B cell (primary cell): ENCODE measurements around the gene WRAP73. TPM values are rescaled to one million over a fixed set of nuclear protein-coding genes. Genes with fewer than 3 reads are reported as not detected.

Experiments used
- ATAC-seq: fragments of 200-7000 bp; cut with Tn5 transposase; one replicate; pipeline ENCODE4 v1.10.0; 2021; ENCODE audit warnings: low read depth, mild to moderate bottlenecking, moderate number of reproducible peaks, moderate library complexity
- CTCF ChIA-PET: fragments of 350-600 bp; sonication (Branson Sonifier 250); formaldehyde crosslinking; loops from one replicate; lab custom pipeline; 2021; ENCODE audit warnings: antibody characterized with exemption, inconsistent platforms; lab: Charles Lee
- POLR2A ChIA-PET: fragments of 350-600 bp; sonication (Branson Sonifier 250); formaldehyde crosslinking; loops from one replicate; lab custom pipeline; 2021; ENCODE audit warnings: antibody characterized with exemption; lab: Charles Lee
- DNase-seq: peaks from one replicate; pipeline ENCODE4 v3.0.0; 2013
- H2AFZ ChIP-seq: 2 replicates; pipeline ENCODE4 v1.6.1; 2012; ENCODE audit warnings: mild to moderate bottlenecking, low read depth, low read length; ENCODE audit not compliant: insufficient read depth, poor library complexity, severe bottlenecking
- H3K27ac ChIP-seq, 2 donors: 1 replicate in 1 of 2; 2 replicates in 1 of 2; pipeline ENCODE4 v1.5.1; 2012 to 2013; ENCODE audit warnings: low read length in 2 of 2, mild to moderate bottlenecking in 2 of 2, moderate library complexity in 1 of 2
- H3K27me3 ChIP-seq, 4 experiments: fragments of 200-600 bp in 1 of 4; sonication (generic) in 1 of 4; replicated peaks in 1 of 4; 1 replicate in 2 of 4; 2 replicates in 2 of 4; pipeline versions ENCODE4 v1.6.1 to v1.7.0; 2013 to 2016; ENCODE audit warnings: low read length in 3 of 4, mild to moderate bottlenecking in 2 of 4, mixed read lengths in 1 of 4, moderate library complexity in 1 of 4; ENCODE audit not compliant: insufficient read depth in 4 of 4, control insufficient read depth in 3 of 4; ENCODE audit errors: control extremely low read depth in 1 of 4
- H3K36me3 ChIP-seq, 2 experiments: replicated peaks in 1 of 2; 1 replicate in 1 of 2; 2 replicates in 1 of 2; pipeline versions ENCODE4 v1.6.1 to v1.7.1; 2013; ENCODE audit warnings: low read length in 1 of 2; ENCODE audit not compliant: insufficient read depth in 2 of 2, control insufficient read depth in 1 of 2; ENCODE audit errors: control extremely low read depth in 1 of 2, extremely low read depth in 1 of 2
- H3K4me1 ChIP-seq, 2 donors: fragments of 200-600 bp in 1 of 2; sonication (generic) in 1 of 2; 1 replicate in 1 of 2; 2 replicates in 1 of 2; pipeline versions ENCODE4 v1.5.1 to v1.6.1; 2013 to 2017; ENCODE audit warnings: low read length in 2 of 2; ENCODE audit not compliant: control insufficient read depth in 2 of 2, insufficient read depth in 2 of 2
- H3K4me2 ChIP-seq: replicated peaks from 2 replicates; pipeline ENCODE3; 2012; ENCODE audit warnings: mild to moderate bottlenecking, low read depth, low read length; ENCODE audit not compliant: poor library complexity, severe bottlenecking
- H3K4me3 ChIP-seq, 5 experiments: fragments of 200-600 bp in 1 of 5; sonication (generic) in 1 of 5; 1 replicate in 3 of 5; 2 replicates in 2 of 5; pipeline versions ENCODE4 v1.5.1 to v1.7.0; 2011 to 2016; ENCODE audit warnings: low read length in 4 of 5, mild to moderate bottlenecking in 4 of 5, low read depth in 2 of 5, control low read depth in 1 of 5, moderate library complexity in 1 of 5; ENCODE audit not compliant: insufficient read depth in 1 of 5; ENCODE audit errors: control extremely low read depth in 1 of 5, extremely low read depth in 1 of 5
- H3K79me2 ChIP-seq: fragments of 200-600 bp; sonication (generic); one replicate; pipeline ENCODE4 v1.6.0; 2016; ENCODE audit warnings: low read length; ENCODE audit not compliant: control insufficient read depth, insufficient read depth
- H3K9ac ChIP-seq: fragments of 200-600 bp; sonication (generic); 2 replicates; pipeline ENCODE4 v1.6.1; 2017; ENCODE audit warnings: mild to moderate bottlenecking, low read length, moderate library complexity
- H3K9me3 ChIP-seq, 3 donors: one replicate each; pipeline versions ENCODE4 v1.6.1 to v1.7.1; 2013; ENCODE audit warnings: low read length in 2 of 3; ENCODE audit not compliant: control insufficient read depth in 2 of 3, insufficient read depth in 1 of 3; ENCODE audit errors: control extremely low read depth in 1 of 3
- H4K20me1 ChIP-seq: 2 replicates; pipeline ENCODE4 v1.6.0; 2012; ENCODE audit warnings: mild to moderate bottlenecking, low read length; ENCODE audit not compliant: insufficient read depth, control insufficient read depth, poor library complexity, severe bottlenecking
- H3K27ac Mint-ChIP-seq: one replicate; pipeline ENCODE4 v1.8.0; 2021; ENCODE audit warnings: mixed read lengths
- H3K27me3 Mint-ChIP-seq: one replicate; pipeline ENCODE4 v1.8.0; 2021; ENCODE audit warnings: mixed read lengths
- H3K4me1 Mint-ChIP-seq: one replicate; pipeline ENCODE4 v1.8.0; 2021; ENCODE audit warnings: mixed read lengths
- H3K4me3 Mint-ChIP-seq: one replicate; pipeline ENCODE4 v1.8.0; 2021; ENCODE audit warnings: mixed read lengths
- H3K9me3 Mint-ChIP-seq: one replicate; pipeline ENCODE4 v1.8.0; 2022; ENCODE audit warnings: mixed read lengths; ENCODE audit not compliant: insufficient read depth
- EZH2 ChIP-seq: IDR thresholded peaks from 2 replicates; pipeline ENCODE4 v1.6.1; 2012; ENCODE audit warnings: borderline replicate concordance, low read depth, mild to moderate bottlenecking, moderate library complexity, low read length; ENCODE audit not compliant: insufficient read depth, poor library complexity, severe bottlenecking
- WGBS: methylation state at CpG from one replicate; pipeline ENCODE4 v1.1.5; 2013; ENCODE audit warnings: missing lambda C conversion rate; ENCODE audit not compliant: insufficient coverage; 5-methylcytosine and 5-hydroxymethylcytosine counted together
- intact Hi-C: fragments of 100-400 bp; cut with micrococcal nuclease; formaldehyde crosslinking; loops from one replicate; pipeline ENCODE4 v1.10.0; 2022
- polyA plus RNA-seq: library from polyadenylated mRNA; depleted of rRNA; stranded (reverse); fragments of >200 nt; gene quantifications from 2 replicates; pipeline ENCODE4 v1.2.3, GENCODE V29; 2012
- total RNA-seq, 2 donors: library from RNA; stranded (reverse); fragments of 120-200 nt in 1 of 2; gene quantifications; 1 replicate in 1 of 2; 2 replicates in 1 of 2; pipeline versions ENCODE4 v1.2.3 to v1.2.4, GENCODE V29; 2013 to 2022
- TF ChIP-seq, protein P1 (sequence below): fragments of 200-600 bp; IDR thresholded peaks from one replicate; pipeline ENCODE4 v1.8.0; 2022; ENCODE audit warnings: antibody characterized with exemption, mild to moderate bottlenecking

WRAP73 gene
- total and polyA plus RNA-seq, 2 donors (not counting 1 experiment from before 2014, with no cell fraction given): 37.1 to 68.5 TPM

DNA sequence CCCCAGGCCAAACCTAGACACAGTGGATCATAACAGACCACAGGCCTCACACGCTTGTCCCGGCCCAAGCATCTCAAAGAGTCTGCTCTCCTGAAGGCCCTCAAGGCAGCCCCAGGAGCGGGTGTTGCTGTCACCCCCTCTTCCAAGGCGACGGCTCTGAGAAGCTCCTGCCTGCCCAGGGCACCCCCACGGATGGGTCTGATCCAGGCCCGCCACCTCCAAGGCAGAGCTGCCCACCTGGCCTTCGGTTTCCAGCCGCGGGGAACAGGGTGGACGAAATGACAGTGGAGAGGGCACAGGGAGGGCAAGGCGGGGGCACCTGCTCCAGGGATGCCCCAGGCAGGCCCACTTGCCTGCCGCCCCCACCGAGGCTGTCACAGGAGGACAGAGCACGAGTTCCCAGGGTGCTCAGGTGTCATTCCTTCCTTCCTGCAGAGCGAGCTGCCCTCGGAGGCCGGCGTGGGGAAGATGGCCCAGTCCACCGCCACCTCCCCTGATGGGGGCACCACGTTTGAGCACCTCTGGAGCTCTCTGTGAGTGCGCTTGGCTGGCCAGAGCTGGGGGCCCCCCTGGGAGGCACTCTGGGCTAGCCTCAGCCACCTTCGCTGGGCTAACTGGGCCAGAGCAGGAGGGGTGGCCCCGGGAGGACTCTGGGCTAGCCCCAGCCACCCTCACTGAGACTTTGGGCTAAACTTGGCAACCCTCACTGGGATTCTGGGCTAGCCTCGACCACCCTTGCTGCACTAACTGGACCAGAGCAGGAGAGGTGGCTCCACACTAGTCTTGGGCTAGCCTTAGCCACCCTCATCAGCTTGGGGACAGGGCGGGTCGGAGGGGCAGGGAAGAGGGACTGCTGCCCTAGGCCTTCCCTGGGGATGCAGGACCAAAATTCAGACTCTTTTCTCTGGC lies 32.2 kb upstream of the WRAP73 start:
- Mint-ChIP-seq H3K4me1 (peaks cover 45% of the 10 kb centered on the region), H3K27me3 (peaks cover 6% of the 10 kb centered on the region), H3K9me3 (no peaks in the 10 kb centered on the region), H3K27ac (no peak overlapping the region), H3K4me3 (no peak overlapping the region)
- intact Hi-C loops: no loop called here
- 93% methylated on average over 27 of the region's 27 CpGs for WGBS
- ChIA-PET POLR2A (no interaction called here), CTCF (no interaction called here)
- no peak for TF ChIP-seq EZH2
- TF ChIP-seq, protein P1, sequence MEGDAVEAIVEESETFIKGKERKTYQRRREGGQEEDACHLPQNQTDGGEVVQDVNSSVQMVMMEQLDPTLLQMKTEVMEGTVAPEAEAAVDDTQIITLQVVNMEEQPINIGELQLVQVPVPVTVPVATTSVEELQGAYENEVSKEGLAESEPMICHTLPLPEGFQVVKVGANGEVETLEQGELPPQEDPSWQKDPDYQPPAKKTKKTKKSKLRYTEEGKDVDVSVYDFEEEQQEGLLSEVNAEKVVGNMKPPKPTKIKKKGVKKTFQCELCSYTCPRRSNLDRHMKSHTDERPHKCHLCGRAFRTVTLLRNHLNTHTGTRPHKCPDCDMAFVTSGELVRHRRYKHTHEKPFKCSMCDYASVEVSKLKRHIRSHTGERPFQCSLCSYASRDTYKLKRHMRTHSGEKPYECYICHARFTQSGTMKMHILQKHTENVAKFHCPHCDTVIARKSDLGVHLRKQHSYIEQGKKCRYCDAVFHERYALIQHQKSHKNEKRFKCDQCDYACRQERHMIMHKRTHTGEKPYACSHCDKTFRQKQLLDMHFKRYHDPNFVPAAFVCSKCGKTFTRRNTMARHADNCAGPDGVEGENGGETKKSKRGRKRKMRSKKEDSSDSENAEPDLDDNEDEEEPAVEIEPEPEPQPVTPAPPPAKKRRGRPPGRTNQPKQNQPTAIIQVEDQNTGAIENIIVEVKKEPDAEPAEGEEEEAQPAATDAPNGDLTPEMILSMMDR: no peak
- Histone ChIP-seq H3K4me3 (no peak overlapping the region), H3K4me2 (no peak overlapping the region), H3K9me3 (peaks cover 0 to 8% (median 0%) of the 10 kb centered on the region in 3 donors), H4K20me1 (no peaks in the 10 kb centered on the region), H3K27ac (no peak overlapping the region), H2AFZ (no peak overlapping the region), H3K79me2 (no peaks in the 10 kb centered on the region), H3K9ac (no peak overlapping the region), H3K36me3 (no peaks in the 10 kb centered on the region), H3K27me3 (peaks cover 0 to 3% (median 0%) of the 10 kb centered on the region in 4 experiments), H3K4me1 (peaks cover 24 to 42% of the 10 kb centered on the region in 2 donors)
- ATAC-seq: no peak
- DNase-seq: no peak
